K562 (cell line): Measurements from ENCODE around the gene IFNGR1. TPM values are rescaled to one million over a fixed set of nuclear protein-coding genes. Genes with fewer than 3 reads are reported as not detected.

Source experiments
- ATAC-seq: fragments of 200-7000 bp; cut with Tn5 transposase; 3 replicates; pipeline ENCODE4 v1.9.1; 2020; ENCODE audit warnings: moderate library complexity
- BruUV-seq: library from RNA; stranded (reverse); fragments of 400-500 nt; replicated peaks from 2 replicates; lab custom pipeline; 2021; lab: Mats Ljungman, UMichigan
- CTCF ChIA-PET: fragments of 300-600 bp; formaldehyde crosslinking; extraction: SDS; loops from one replicate; lab custom pipeline; 2021; ENCODE audit warnings: low intra/inter-chr PET ratio; lab: Yijun Ruan, JAX
- POLR2A ChIA-PET: fragments of 300-600, 350-650 bp; sonication (Branson Sonifier 250); formaldehyde crosslinking; extraction: SDS; loops from one replicate; lab custom pipeline; 2021; ENCODE audit warnings: antibody characterized with exemption, inconsistent platforms; lab: Yijun Ruan, JAX
- DNase-seq, 4 experiments: peaks; one replicate each; pipeline versions ENCODE4 v3.0.0 to v3.0.0-alpha.2; 2011 to 2018; ENCODE audit warnings: low spot score in 3 of 4, mixed read lengths in 3 of 4; ENCODE audit errors: extremely low read depth in 1 of 4
- FAIRE-seq: peaks from 2 replicates; lab custom pipeline; 2011; peaks lifted over from hg19 to GRCh38; lab: Jason Lieb, UNC
- H2AFZ ChIP-seq: 2 replicates; pipeline ENCODE4 v1.6.0; 2011; ENCODE audit warnings: low read depth, low read length, control low read depth, inconsistent platforms
- H3K27ac ChIP-seq: fragments of 200-600 bp; 3 replicates; pipeline ENCODE4 v1.8.0; 2011; ENCODE audit warnings: low read depth, mild to moderate bottlenecking, control low read depth, inconsistent platforms, low read length, moderate library complexity, mixed read lengths; ENCODE audit errors: extremely low read depth
- H3K27me3 ChIP-seq, 2 experiments: fragments of 300-600 bp in 1 of 2; 2 replicates in 1 of 2; 3 replicates in 1 of 2; pipeline versions ENCODE4 v1.6.0 to v1.8.0; 2011; ENCODE audit warnings: inconsistent platforms in 2 of 2, low read length in 2 of 2, mild to moderate bottlenecking in 1 of 2, mixed read lengths in 1 of 2, moderate library complexity in 1 of 2; ENCODE audit not compliant: control insufficient read depth in 2 of 2, insufficient read depth in 2 of 2
- H3K36me3 ChIP-seq: fragments of 300-600 bp; 3 replicates; pipeline ENCODE4 v1.8.0; 2011; ENCODE audit warnings: mild to moderate bottlenecking, low read length, inconsistent platforms; ENCODE audit not compliant: control insufficient read depth, insufficient read depth
- H3K4me1 ChIP-seq, 2 experiments: fragments of 200-600 bp in 1 of 2; replicated peaks in 1 of 2; 2 replicates in 1 of 2; 3 replicates in 1 of 2; pipeline versions ENCODE4 v1.5.1 to v1.8.0; 2011; ENCODE audit warnings: inconsistent platforms in 2 of 2, low read length in 2 of 2, mild to moderate bottlenecking in 1 of 2, mixed read lengths in 1 of 2, moderate library complexity in 1 of 2; ENCODE audit not compliant: control insufficient read depth in 2 of 2, insufficient read depth in 2 of 2
- H3K4me2 ChIP-seq: 2 replicates; pipeline ENCODE4 v1.6.1; 2011; ENCODE audit warnings: low read length, control low read depth, inconsistent platforms, mixed read lengths; ENCODE audit not compliant: insufficient read depth
- H3K4me3 ChIP-seq: fragments of 200-600 bp; sonication (generic), shearing (Covaris generic); 2 replicates; pipeline ENCODE4 v1.5.1; 2016; ENCODE audit warnings: control low read depth, inconsistent platforms
- H3K79me2 ChIP-seq: fragments of 200-600 bp; 3 replicates; pipeline ENCODE4 v1.8.0; 2011; ENCODE audit warnings: low read length, inconsistent platforms; ENCODE audit not compliant: control insufficient read depth, insufficient read depth
- H3K9ac ChIP-seq, 2 experiments: 2 replicates each; pipeline versions ENCODE4 v1.6.0 to v1.6.1; 2011; ENCODE audit warnings: low read depth in 2 of 2, low read length in 2 of 2, control low read depth in 1 of 2, inconsistent platforms in 1 of 2, mild to moderate bottlenecking in 1 of 2, mixed read lengths in 1 of 2; ENCODE audit not compliant: insufficient read depth in 1 of 2
- H3K9me1 ChIP-seq: one replicate; pipeline ENCODE4 v1.6.0; 2011; ENCODE audit warnings: inconsistent platforms, mild to moderate bottlenecking, low read length, moderate library complexity; ENCODE audit not compliant: control insufficient read depth, insufficient read depth
- H3K9me3 ChIP-seq: replicated peaks from 2 replicates; pipeline ENCODE4 v1.5.1; 2011; ENCODE audit warnings: low read depth, low read length, inconsistent platforms; ENCODE audit not compliant: control insufficient read depth, insufficient read depth
- H4K20me1 ChIP-seq: replicated peaks from 2 replicates; pipeline ENCODE4 v1.6.1; 2011; ENCODE audit warnings: low read length, inconsistent platforms, mixed read lengths; ENCODE audit not compliant: control insufficient read depth, insufficient read depth
- HCFC1 ChIP-seq: IDR thresholded peaks from 2 replicates; pipeline ENCODE4 v1.6.1; 2012; ENCODE audit warnings: low read depth, low read length, improper control_type of control experiment
- MGA ChIP-seq: fragments of 450-650 bp; IDR thresholded peaks from 2 replicates; pipeline ENCODE4 v1.6.1; 2016; ENCODE audit warnings: mild to moderate bottlenecking, moderate library complexity
- RFX1 ChIP-seq: fragments of 450-650 bp; IDR thresholded peaks from 2 replicates; pipeline ENCODE4 v1.6.1; 2016; ENCODE audit warnings: mild to moderate bottlenecking, moderate library complexity
- RUNX1 ChIP-seq: sonication (generic); IDR thresholded peaks from 2 replicates; pipeline ENCODE4 v1.6.1; 2016; ENCODE audit warnings: antibody characterized with exemption, low read depth
- XRCC4 ChIP-seq: IDR thresholded peaks from one replicate; pipeline ENCODE4 v1.6.1; 2011; ENCODE audit not compliant: insufficient read depth, insufficient read length; ENCODE audit errors: extremely low read depth
- ZNF780A ChIP-seq: fragments of 250-450 bp; sonication (Bioruptor Pico); IDR thresholded peaks from 2 replicates; pipeline ENCODE4 v1.5.0; 2021; ENCODE audit warnings: mild to moderate bottlenecking
- WGBS: fragments of 100-300 bp; shearing (Covaris generic); methylation state at CpG from one replicate; pipeline ENCODE4 v1.1.6; 2016; ENCODE audit warnings: low coverage, mixed read lengths; ENCODE audit not compliant: insufficient coverage; ENCODE audit errors: missing lambda C conversion rate; 5-methylcytosine and 5-hydroxymethylcytosine counted together
- in situ Hi-C: fragments of 300-500 bp; cut with MboI; formaldehyde crosslinking; loops from 4 replicates; pipeline ENCODE4 v1.15.0; 2018; ENCODE audit warnings: inconsistent platforms, mixed read lengths
- intact Hi-C: fragments of 100-400 bp; cut with micrococcal nuclease; formaldehyde crosslinking; loops from 2 replicates; pipeline ENCODE4 v1.14.2; 2022
- polyA plus RNA-seq, 8 experiments: library from polyadenylated mRNA; depleted of rRNA in 4 of 8; stranded (reverse) in 5 of 8; unstranded in 3 of 8; fragments of >200 nt; fragmentation: Nextera tagmentation in 2 of 8; fragmentation: Illumina TruSeq in 1 of 8; extraction: Ambion mirVana in 2 of 8; extraction: Trizol in 1 of 8; gene quantifications; 2 replicates each; pipeline versions ENCODE4 v1.2.1 to v1.2.3, GENCODE V29; 2011 to 2014; ENCODE audit warnings: inconsistent platforms in 1 of 8, missing spikeins in 1 of 8
- total RNA-seq, 7 experiments: library from RNA; depleted of rRNA in 6 of 7; stranded (reverse); fragments of >200 nt in 6 of 7; fragmentation: Illumina TruSeq in 2 of 7; extraction: Trizol in 2 of 7; gene quantifications; 2 replicates each; pipeline versions ENCODE4 v1.2.1 to v1.2.3, GENCODE V29; 2011 to 2021; ENCODE audit warnings: low replicate concordance in 1 of 7
- TF ChIP-seq, protein P1 (sequence below), 2 experiments: fragments of 450-650 bp; conservative IDR thresholded peaks; 2 replicates each; pipeline ENCODE4 v1.6.1; 2017; ENCODE audit warnings: mild to moderate bottlenecking in 2 of 2, moderate library complexity in 2 of 2

Gene IFNGR1
- total and polyA plus RNA-seq, 9 of the 15 experiments (the other 6 are each of a cell fraction or from before 2014, with no cell fraction given): 14.7 to 47.0 (median 26.7) TPM

DNA sequence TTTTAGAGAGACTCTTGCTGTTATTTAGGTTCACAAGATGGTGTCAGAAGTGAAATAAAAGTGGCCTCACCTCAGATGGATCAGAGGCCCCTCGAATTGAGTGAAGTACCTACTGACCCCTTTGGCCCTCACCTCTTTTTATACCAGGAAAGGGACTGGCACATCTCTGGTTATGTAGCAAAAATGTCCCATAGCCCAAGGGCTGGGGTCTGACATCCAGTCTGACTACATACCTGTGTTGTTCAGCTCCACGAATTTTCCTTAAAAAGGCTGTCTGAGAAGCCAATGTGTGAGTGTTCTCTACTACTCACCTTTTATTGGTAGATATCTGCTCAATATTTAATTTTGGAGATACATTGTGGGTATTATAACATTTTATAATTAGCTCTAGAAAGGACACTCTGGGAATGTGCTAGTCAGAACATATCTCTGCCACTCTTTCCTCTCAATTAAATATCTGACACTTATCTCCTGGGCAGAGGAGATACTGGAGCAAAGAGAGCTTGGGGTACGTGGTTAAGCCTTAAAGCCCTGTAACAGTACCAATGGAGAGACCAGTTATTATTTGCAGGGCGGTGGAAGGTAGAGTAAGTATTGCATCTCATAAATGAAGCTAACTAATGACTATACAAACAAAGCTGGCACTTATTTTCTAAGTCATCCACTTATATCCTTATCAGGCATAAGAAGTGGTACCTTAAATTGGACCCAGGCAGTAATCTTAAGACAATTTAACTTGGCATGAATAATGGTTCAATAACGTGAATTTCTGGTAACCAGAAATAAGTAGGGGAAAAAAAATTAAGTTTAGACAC lies 25.7 kb downstream of the IFNGR1 start:
- no TSS peak for BruUV-seq
- ATAC-seq: no peak
- POLR2A ChIA-PET: interaction anchor here (0.5 to 0.9 kb wide), 2 partner anchors 53 to 121 kb away, joined by 3 to 4 read pairs; no protein-coding TSS in a partner anchor
- no peak for FAIRE-seq
- H3K9ac ChIP-seq: no peak overlapping the region
- no peaks in the 10 kb centered on the region for H4K20me1 ChIP-seq
- H3K36me3 ChIP-seq: peaks cover 10% of the 10 kb centered on the region
- no peaks in the 10 kb centered on the region for H3K27me3 ChIP-seq
- H3K4me2 ChIP-seq: no peak overlapping the region
- H3K4me1 ChIP-seq: no peaks in the 10 kb centered on the region
- CTCF ChIA-PET: interaction anchor here (0.7 kb wide), 1 partner anchor 671 kb away, joined by 3 read pairs; no protein-coding TSS in a partner anchor
- WGBS: 7% methylated on average over 5 of the region's 5 CpGs
- in situ Hi-C loops: no loop called here
- no peak overlapping the region for H2AFZ ChIP-seq
- DNase-seq: no peak
- no peaks in the 10 kb centered on the region for H3K79me2 ChIP-seq
- H3K9me3 ChIP-seq: no peaks in the 10 kb centered on the region
- intact Hi-C loops: no loop called here
- no peak overlapping the region for H3K4me3 ChIP-seq
- no peak overlapping the region for H3K27ac ChIP-seq
- no peaks in the 10 kb centered on the region for H3K9me1 ChIP-seq
- TF ChIP-seq XRCC4 (no peak), RFX1 (no peak), ZNF780A (CRISPR knock-in tag) (no peak), HCFC1 (no peak), RUNX1 (no peak), MGA (no peak)
- TF ChIP-seq, protein P1, sequence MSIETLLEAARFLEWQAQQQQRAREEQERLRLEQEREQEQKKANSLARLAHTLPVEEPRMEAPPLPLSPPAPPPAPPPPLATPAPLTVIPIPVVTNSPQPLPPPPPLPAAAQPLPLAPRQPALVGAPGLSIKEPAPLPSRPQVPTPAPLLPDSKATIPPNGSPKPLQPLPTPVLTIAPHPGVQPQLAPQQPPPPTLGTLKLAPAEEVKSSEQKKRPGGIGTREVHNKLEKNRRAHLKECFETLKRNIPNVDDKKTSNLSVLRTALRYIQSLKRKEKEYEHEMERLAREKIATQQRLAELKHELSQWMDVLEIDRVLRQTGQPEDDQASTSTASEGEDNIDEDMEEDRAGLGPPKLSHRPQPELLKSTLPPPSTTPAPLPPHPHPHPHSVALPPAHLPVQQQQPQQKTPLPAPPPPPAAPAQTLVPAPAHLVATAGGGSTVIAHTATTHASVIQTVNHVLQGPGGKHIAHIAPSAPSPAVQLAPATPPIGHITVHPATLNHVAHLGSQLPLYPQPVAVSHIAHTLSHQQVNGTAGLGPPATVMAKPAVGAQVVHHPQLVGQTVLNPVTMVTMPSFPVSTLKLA (conservative IDR thresholded peaks at IDR 0.05): no peak
